T-helper 2 cell treated with Interferon-gamma antibody and Interleukin-4, amounts not matched to agents 5 μg/mL and 100 μg/mL, for 36 hours (primary cell): Measurements from ENCODE around the gene EGFR.

Source experiments
- DNase-seq: peaks from one replicate; pipeline ENCODE4 v3.0.0; 2021; ENCODE audit warnings: low spot score
- H3K27ac Mint-ChIP-seq: one replicate; pipeline ENCODE4 v1.8.0; 2021; ENCODE audit warnings: mild to moderate bottlenecking, mixed read lengths
- H3K27me3 Mint-ChIP-seq: one replicate; pipeline ENCODE4 v1.8.0; 2021; ENCODE audit warnings: low read depth, mixed read lengths
- H3K36me3 Mint-ChIP-seq: one replicate; pipeline ENCODE4 v1.8.0; 2021; ENCODE audit warnings: low read depth, mixed read lengths
- H3K4me1 Mint-ChIP-seq: one replicate; pipeline ENCODE4 v1.8.0; 2021; ENCODE audit warnings: low read depth, mixed read lengths
- H3K4me3 Mint-ChIP-seq: one replicate; pipeline ENCODE4 v1.8.0; 2022; ENCODE audit warnings: mild to moderate bottlenecking, moderate library complexity, mixed read lengths
- H3K9me3 Mint-ChIP-seq: one replicate; pipeline ENCODE4 v1.8.0; 2021; ENCODE audit warnings: mixed read lengths

The EGFR gene

GRCh38 chr7:55212176-55212575 lies 193.4 kb downstream of the EGFR start:
- no peaks in the 10 kb centered on the region for H3K36me3 Mint-ChIP-seq
- H3K27me3 Mint-ChIP-seq = peaks cover 7% of the 10 kb centered on the region
- no peak overlapping the region for H3K4me3 Mint-ChIP-seq
- H3K4me1 Mint-ChIP-seq = no peaks in the 10 kb centered on the region
- no peaks in the 10 kb centered on the region for H3K9me3 Mint-ChIP-seq
- no peak for DNase-seq
- no peak overlapping the region for H3K27ac Mint-ChIP-seq

GRCh38 chr7:55212838-55213237 lies 194.0 kb downstream of the EGFR start:
- no peaks in the 10 kb centered on the region for H3K4me1 Mint-ChIP-seq
- H3K27ac Mint-ChIP-seq = no peak overlapping the region
- H3K27me3 Mint-ChIP-seq = peaks cover 5% of the 10 kb centered on the region
- no peaks in the 10 kb centered on the region for H3K9me3 Mint-ChIP-seq
- no peaks in the 10 kb centered on the region for H3K36me3 Mint-ChIP-seq
- no peak for DNase-seq
- no peak overlapping the region for H3K4me3 Mint-ChIP-seq

GRCh38 chr7:55214707-55215106 lies 195.9 kb downstream of the EGFR start:
- DNase-seq = no peak
- H3K9me3 Mint-ChIP-seq = no peaks in the 10 kb centered on the region
- H3K27ac Mint-ChIP-seq = no peak overlapping the region
- H3K4me1 Mint-ChIP-seq = no peaks in the 10 kb centered on the region
- H3K4me3 Mint-ChIP-seq = no peak overlapping the region
- no peaks in the 10 kb centered on the region for H3K36me3 Mint-ChIP-seq
- H3K27me3 Mint-ChIP-seq = peaks cover 3% of the 10 kb centered on the region

- H3K4me1 Mint-ChIP-seq = no peaks in the 10 kb centered on the region
- H3K27me3 Mint-ChIP-seq = no peaks in the 10 kb centered on the region
- no peak overlapping the region for H3K27ac Mint-ChIP-seq
- no peaks in the 10 kb centered on the region for H3K9me3 Mint-ChIP-seq
- DNase-seq = no peak
- no peaks in the 10 kb centered on the region for H3K36me3 Mint-ChIP-seq
- no peak overlapping the region for H3K4me3 Mint-ChIP-seq
Observed at GRCh38 chr7:55223023-55223422, 204.2 kb downstream of the EGFR start.

- peaks cover 3% of the 10 kb centered on the region for H3K27me3 Mint-ChIP-seq
- H3K4me1 Mint-ChIP-seq = no peaks in the 10 kb centered on the region
- H3K9me3 Mint-ChIP-seq = no peaks in the 10 kb centered on the region
- DNase-seq = no peak
- H3K4me3 Mint-ChIP-seq = no peak overlapping the region
- H3K36me3 Mint-ChIP-seq = no peaks in the 10 kb centered on the region
- no peak overlapping the region for H3K27ac Mint-ChIP-seq
Observed at GRCh38 chr7:55224111-55224510, 205.3 kb downstream of the EGFR start.

GRCh38 chr7:55224810-55225209 lies 206.0 kb downstream of the EGFR start:
- Mint-ChIP-seq H3K36me3 (no peaks in the 10 kb centered on the region), H3K27me3 (peaks cover 3% of the 10 kb centered on the region), H3K4me1 (no peaks in the 10 kb centered on the region), H3K27ac (no peak overlapping the region), H3K9me3 (no peaks in the 10 kb centered on the region), H3K4me3 (no peak overlapping the region)
- no peak for DNase-seq

GRCh38 chr7:55230014-55230413 lies 211.2 kb downstream of the EGFR start:
- no peaks in the 10 kb centered on the region for H3K36me3 Mint-ChIP-seq
- H3K4me3 Mint-ChIP-seq = no peak overlapping the region
- peaks cover 3% of the 10 kb centered on the region for H3K27me3 Mint-ChIP-seq
- DNase-seq = no peak
- H3K9me3 Mint-ChIP-seq = no peaks in the 10 kb centered on the region
- no peaks in the 10 kb centered on the region for H3K4me1 Mint-ChIP-seq
- H3K27ac Mint-ChIP-seq = no peak overlapping the region

GRCh38 chr7:55231736-55232280 lies 213.0 kb downstream of the EGFR start:
- Mint-ChIP-seq H3K36me3 (no peaks in the 10 kb centered on the region), H3K4me3 (no peak overlapping the region), H3K27ac (no peak overlapping the region), H3K9me3 (no peaks in the 10 kb centered on the region), H3K27me3 (peaks cover 3% of the 10 kb centered on the region), H3K4me1 (no peaks in the 10 kb centered on the region)
- no peak for DNase-seq

- no peaks in the 10 kb centered on the region for H3K4me1 Mint-ChIP-seq
- no peaks in the 10 kb centered on the region for H3K36me3 Mint-ChIP-seq
- no peak overlapping the region for H3K27ac Mint-ChIP-seq
- DNase-seq = no peak
- no peak overlapping the region for H3K4me3 Mint-ChIP-seq
- peaks cover 3% of the 10 kb centered on the region for H3K27me3 Mint-ChIP-seq
- no peaks in the 10 kb centered on the region for H3K9me3 Mint-ChIP-seq
Observed at GRCh38 chr7:55233001-55233400, 214.2 kb downstream of the EGFR start.

- no peaks in the 10 kb centered on the region for H3K27me3 Mint-ChIP-seq
- no peak overlapping the region for H3K27ac Mint-ChIP-seq
Observed at GRCh38 chr7:55234408-55234807, 215.6 kb downstream of the EGFR start.

GRCh38 chr7:55235115-55235514 lies 216.3 kb downstream of the EGFR start:
- no peak overlapping the region for H3K27ac Mint-ChIP-seq
- no peaks in the 10 kb centered on the region for H3K27me3 Mint-ChIP-seq
- no peaks in the 10 kb centered on the region for H3K36me3 Mint-ChIP-seq
- H3K9me3 Mint-ChIP-seq = no peaks in the 10 kb centered on the region
- no peak for DNase-seq
- no peaks in the 10 kb centered on the region for H3K4me1 Mint-ChIP-seq
- no peak overlapping the region for H3K4me3 Mint-ChIP-seq

More at GRCh38 chr7:55234408-55234807, 215.6 kb downstream of the EGFR start:
- Mint-ChIP-seq H3K36me3 (no peaks in the 10 kb centered on the region), H3K4me1 (no peaks in the 10 kb centered on the region), H3K9me3 (no peaks in the 10 kb centered on the region), H3K4me3 (no peak overlapping the region)
- DNase-seq = no peak

- H3K27me3 Mint-ChIP-seq = no peaks in the 10 kb centered on the region
Observed at GRCh38 chr7:55235801-55236200, 217.0 kb downstream of the EGFR start.

GRCh38 chr7:55236476-55236875 lies 217.7 kb downstream of the EGFR start:
- no peaks in the 10 kb centered on the region for H3K36me3 Mint-ChIP-seq
- DNase-seq = no peak
- no peaks in the 10 kb centered on the region for H3K9me3 Mint-ChIP-seq
- H3K4me3 Mint-ChIP-seq = no peak overlapping the region
- H3K27ac Mint-ChIP-seq = no peak overlapping the region
- no peaks in the 10 kb centered on the region for H3K27me3 Mint-ChIP-seq
- H3K4me1 Mint-ChIP-seq = no peaks in the 10 kb centered on the region

More at GRCh38 chr7:55235801-55236200, 217.0 kb downstream of the EGFR start:
- no peak overlapping the region for H3K27ac Mint-ChIP-seq
- H3K4me1 Mint-ChIP-seq = no peaks in the 10 kb centered on the region
- DNase-seq = no peak
- H3K4me3 Mint-ChIP-seq = no peak overlapping the region
- no peaks in the 10 kb centered on the region for H3K9me3 Mint-ChIP-seq
- no peaks in the 10 kb centered on the region for H3K36me3 Mint-ChIP-seq

- no peaks in the 10 kb centered on the region for H3K4me1 Mint-ChIP-seq
- H3K36me3 Mint-ChIP-seq = no peaks in the 10 kb centered on the region
- no peak for DNase-seq
- H3K27me3 Mint-ChIP-seq = no peaks in the 10 kb centered on the region
- no peak overlapping the region for H3K4me3 Mint-ChIP-seq
- no peak overlapping the region for H3K27ac Mint-ChIP-seq
- no peaks in the 10 kb centered on the region for H3K9me3 Mint-ChIP-seq
Observed at GRCh38 chr7:55237156-55237893, 218.5 kb downstream of the EGFR start.

GRCh38 chr7:55239406-55239805 lies 220.6 kb downstream of the EGFR start:
- no peak overlapping the region for H3K27ac Mint-ChIP-seq
- H3K27me3 Mint-ChIP-seq = peaks cover under 1% of the 10 kb centered on the region

More at GRCh38 chr7:55239406-55239805, 220.6 kb downstream of the EGFR start:
- Mint-ChIP-seq H3K4me3 (no peak overlapping the region), H3K9me3 (no peaks in the 10 kb centered on the region), H3K36me3 (no peaks in the 10 kb centered on the region), H3K4me1 (no peaks in the 10 kb centered on the region)
- DNase-seq = no peak
